DMS53 treated with DMSO at 0.1 percent for 48 hours (cell line): ENCODE data around the gene EPM2A.

Source experiments
- DNase-seq: peaks from one replicate; lab custom pipeline; 2025; ENCODE audit not compliant: unreplicated experiment; lab: John Stamatoyannopoulos, UW

The EPM2A gene

GRCh38 chr6:145609521-145609920 is 125.8 kb downstream of the EPM2A start:
- no peak for DNase-seq

GRCh38 chr6:145608850-145609249 is 126.5 kb downstream of the EPM2A start:
- no peak for DNase-seq

- no peak for DNase-seq
These were observed 131.3 kb downstream of the EPM2A start for GRCh38 chr6:145603991-145604390.

GRCh38 chr6:145603424-145603833 is 131.9 kb downstream of the EPM2A start:
- no peak for DNase-seq

GRCh38 chr6:145602726-145603326 is 132.5 kb downstream of the EPM2A start:
- no peak for DNase-seq

- no peak for DNase-seq
These were observed 133.9 kb downstream of the EPM2A start for GRCh38 chr6:145601397-145601796.

GRCh38 chr6:145600299-145600698 is 135.0 kb downstream of the EPM2A start:
- DNase-seq = no peak

GRCh38 chr6:145588981-145589380 is 146.3 kb downstream of the EPM2A start:
- no peak for DNase-seq

GRCh38 chr6:145587334-145587733 is 148.0 kb downstream of the EPM2A start:
- no peak for DNase-seq

- no peak for DNase-seq
These were observed 151.6 kb downstream of the EPM2A start for GRCh38 chr6:145583753-145584152.
